Fibroblast of upper back skin (primary cell): ENCODE results near the gene LEPR.
"Not testable (repeated sequence)": the region's sequence is repeated elsewhere in the genome, so short reads cannot be mapped to it uniquely, and the experiment has no call there.

Source experiments
- DNase-seq: peaks from one replicate; pipeline ENCODE4 v3.0.0-alpha.2; 2013

LEPR gene

DNA sequence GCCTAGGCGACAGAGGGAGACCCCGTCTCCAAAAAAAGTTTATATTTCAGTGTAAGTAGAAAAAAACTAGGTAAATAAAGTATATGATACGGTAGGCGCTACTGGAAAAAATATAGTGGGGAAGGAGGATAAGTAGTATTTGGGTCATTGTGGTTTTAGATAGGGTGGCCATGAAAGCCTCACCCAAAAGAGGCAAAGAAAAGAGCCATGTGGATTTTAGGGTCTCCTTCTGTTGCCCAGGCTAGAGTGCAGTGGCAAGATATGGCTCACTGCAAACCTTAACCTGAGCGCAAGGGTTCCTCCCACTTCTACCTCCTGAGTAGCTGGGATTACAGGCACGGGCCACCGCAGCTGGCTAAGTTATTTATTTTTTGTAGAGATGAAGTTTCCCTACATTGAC, 17.1 kb downstream of the LEPR start:
- no peak for DNase-seq

DNA sequence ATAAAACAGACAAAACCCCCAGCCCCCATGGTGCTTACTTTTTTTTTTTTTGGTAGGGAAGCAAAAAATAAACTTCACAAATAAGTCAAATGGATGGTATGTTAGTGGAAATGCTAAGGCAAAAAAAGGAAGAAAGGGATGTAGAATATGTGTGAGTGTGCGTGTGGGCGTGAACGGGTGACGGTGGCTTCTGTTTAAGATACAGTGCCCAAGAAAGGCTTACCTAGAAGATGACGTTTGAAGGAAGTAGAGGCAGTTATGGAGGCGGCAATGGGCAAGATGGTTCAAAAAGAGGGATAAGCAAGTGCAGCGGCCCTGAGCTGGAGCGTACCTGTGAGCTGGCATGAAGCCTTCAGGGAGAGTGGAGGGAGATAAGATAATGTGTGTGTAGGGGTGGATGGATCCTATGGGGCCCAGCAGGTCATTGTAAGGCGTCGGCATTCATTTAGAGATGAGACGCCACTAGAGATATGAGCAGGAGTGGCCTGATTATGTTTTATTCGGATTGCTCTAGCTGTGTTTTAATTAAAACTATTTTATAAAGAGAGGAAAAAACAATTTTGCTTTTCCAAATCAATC, 19.9 kb downstream of the LEPR start:
- no peak for DNase-seq

DNA sequence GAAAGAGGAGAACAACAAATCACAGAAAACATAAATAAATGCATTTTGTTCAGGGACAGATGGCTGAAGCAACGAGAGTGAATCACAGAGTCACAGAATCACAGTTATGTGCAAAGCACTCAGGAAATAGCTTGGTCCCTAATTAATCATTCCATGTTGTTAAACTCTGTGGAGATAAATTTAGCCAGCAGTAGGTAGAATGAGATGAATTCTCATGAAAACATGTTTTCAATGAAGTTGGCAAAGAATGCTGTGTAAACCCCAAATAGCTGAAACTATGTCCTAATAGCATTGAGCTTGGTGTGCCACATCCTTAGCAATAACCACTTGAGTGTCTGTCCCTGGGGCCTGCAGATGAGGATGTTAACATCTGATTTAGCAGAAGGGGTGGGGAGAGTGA, 20.4 kb downstream of the LEPR start:
- peak; percentile 63 for DNase-seq

DNA sequence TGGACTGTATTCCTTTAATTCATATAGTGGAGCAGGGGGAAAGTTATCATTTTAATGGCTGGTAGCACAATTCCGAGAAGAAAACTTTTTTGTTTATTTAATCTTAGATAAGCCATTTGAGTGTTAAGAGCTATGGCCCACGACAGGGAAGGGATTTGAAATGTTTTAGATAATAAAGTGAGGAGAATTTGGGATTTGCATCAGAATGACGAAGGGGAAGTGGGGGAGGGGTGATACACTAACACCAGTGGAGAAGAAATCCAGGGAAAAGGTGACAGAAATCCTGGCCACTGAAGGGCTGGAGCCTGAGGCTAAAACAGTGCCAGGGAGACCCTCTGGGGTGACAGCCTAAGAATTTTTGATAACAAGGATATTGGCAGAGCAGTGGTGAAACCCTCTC, 21.0 kb downstream of the LEPR start:
- no peak for DNase-seq

DNA sequence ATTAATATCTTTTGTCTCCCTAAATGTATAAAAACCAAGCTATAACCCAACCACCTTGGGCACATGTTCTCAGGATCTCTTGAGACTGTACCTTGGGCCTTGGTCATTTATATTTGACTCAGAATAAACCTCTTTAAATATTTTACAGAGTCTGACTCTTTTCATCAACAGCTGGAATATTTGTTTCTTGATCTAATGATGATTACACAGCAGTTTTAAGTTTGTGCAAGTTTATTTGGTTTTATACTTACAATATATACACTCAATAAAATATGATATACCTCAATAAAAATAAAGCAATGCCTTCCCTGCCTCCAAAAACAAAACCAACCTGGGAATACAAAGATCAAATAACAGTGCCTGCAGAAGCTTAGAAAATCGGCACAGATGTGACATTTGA, 22.0 kb downstream of the LEPR start:
- no peak for DNase-seq

DNA sequence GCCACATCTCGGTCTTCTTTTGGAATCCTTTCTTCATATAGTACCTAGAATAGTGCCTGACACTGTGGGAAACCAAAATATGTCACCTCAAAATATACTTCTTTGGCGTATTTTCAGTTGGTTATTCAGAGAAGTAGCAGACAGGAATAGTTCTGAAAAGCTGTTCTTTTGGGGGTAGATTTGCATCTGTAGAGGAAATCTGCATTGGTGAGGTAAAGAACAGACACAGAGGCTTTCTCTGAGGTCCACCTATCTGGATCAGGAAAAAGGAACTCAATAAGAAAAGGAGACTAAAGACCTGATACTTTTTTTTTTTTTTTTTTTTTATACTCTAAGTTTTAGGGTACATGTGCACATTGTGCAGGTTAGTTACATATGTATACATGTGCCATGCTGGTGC, 23.2 kb downstream of the LEPR start:
- no peak for DNase-seq

DNA sequence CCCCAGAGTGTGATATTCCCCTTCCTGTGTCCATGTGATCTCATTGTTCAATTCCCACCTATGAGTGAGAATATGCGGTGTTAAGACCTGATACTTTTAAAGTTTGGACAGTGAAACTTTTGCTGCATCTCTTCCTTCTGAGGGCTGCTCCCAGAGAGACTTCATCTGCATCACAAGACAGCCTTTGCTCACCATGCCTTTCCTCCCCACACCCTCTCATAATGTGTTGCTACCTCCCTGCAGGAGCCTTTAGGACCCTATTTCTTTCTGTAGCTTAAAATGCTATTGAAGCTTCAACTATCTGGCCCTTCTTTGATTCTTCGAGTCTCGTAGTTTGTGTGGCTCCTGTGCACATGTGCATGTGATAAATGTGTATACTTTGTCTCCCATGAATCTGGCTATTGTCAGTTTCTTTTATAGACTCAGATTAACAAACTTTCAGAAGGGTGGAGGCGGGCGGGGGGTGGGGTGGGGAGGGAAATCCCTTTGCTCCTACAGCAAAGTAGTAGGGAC, 23.7 kb downstream of the LEPR start:
- no peak for DNase-seq

DNA sequence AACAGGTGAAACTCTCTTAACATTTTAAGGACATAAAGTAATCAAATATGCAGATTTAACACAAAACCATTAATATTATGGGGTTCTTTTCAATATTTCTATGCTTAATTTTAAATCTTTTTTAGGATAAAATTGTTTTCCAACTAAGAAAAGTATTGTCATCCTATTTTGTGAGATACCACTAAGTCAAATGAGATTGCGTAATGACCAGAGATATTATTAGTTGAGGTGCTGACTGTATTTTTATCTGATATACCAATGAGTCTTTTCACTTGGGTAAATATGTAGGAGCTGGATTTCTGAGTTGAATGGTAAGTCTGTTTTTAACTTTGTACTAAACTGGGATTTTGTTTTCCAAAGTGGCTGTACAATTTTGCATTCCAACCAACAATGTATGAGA, 25.4 kb downstream of the LEPR start:
- DNase-seq = no peak

DNA sequence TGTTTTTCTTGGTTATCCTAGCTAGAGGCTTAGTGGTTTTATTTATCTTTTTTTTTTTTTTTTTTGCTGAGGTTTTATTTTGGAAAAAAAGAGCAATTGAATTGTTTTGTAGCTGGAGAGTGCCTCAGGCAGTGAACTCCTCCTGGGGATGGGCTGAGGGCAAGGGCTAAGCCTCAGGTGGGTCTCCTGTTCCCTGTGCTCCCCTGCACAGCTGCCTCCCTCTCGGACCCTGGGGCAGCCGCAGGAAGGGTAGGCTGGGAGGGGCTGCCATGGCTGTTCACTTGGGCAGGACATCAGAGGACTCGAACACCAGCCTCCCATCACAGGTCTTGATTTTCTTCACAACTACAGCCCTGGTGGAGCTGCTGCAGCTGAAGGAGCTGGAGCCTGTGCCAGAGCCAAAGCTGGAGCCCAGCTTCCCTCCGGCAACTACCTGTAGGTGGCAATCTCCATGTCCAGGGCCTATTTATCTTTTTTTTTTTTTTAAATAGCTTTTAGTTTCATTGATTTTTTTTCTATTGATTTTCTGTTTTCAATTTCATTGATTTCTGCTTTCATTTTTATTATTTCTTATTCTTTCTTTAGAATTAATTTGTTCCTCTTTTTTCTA, 28.9 kb downstream of the LEPR start:
- no peak for DNase-seq

DNA sequence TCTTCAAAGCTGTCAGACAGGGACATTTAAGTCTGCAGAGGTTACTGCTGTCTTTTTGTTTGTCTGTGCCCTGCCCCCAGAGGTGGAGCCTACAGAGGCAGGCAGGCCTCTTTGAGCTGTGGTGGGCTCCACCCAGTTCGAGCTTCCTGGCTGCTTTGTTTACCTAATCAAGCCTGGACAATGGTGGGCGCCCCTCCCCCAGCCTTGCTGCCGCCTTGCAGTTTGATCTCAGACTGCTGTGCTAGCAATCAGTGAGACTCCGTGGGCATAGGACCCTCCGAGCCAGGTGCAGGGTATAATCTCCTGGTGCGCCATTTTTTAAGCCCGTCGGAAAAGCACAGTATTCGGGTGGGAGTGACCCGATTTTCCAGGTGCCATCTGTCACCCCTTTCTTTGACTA, 35.2 kb downstream of the LEPR start:
- not testable (repeated sequence) for DNase-seq

DNA sequence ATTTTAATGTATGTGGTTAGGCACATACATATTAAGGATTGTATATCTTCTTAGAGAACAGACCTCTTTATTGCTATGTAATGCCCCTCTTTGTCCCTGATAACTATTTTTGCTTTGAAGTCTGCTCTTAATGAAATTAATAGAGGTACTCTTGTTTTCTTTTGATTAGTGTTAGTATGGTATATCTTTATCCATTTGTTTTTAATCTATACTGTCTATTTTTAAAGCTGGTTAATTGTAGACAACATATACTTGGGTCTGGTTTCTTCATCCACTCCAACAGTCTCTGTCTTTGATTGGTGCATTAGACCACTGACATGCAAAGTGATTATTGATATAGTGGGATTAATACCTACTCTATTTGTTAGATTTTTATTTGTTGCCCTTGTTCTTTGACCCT, 36.0 kb downstream of the LEPR start:
- no peak for DNase-seq

DNA sequence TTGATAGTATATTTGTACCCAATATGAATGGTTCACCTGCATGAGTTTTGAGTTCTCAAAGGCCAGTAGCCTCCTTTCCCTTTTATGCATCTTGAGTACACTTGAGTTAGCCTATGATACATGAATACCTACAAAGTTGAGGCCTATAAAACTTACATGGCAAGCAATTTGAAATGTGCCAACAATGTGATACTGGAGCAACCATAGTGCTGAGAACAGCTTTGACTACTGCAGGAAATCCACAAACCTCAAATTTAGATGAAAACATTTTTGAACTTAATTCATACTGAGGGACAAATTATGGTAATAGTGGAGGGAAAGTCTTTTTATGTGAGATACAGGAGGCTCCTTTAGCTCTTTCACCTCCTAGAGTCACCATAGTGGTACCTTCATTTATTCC, 37.4 kb downstream of the LEPR start:
- no peak for DNase-seq

DNA sequence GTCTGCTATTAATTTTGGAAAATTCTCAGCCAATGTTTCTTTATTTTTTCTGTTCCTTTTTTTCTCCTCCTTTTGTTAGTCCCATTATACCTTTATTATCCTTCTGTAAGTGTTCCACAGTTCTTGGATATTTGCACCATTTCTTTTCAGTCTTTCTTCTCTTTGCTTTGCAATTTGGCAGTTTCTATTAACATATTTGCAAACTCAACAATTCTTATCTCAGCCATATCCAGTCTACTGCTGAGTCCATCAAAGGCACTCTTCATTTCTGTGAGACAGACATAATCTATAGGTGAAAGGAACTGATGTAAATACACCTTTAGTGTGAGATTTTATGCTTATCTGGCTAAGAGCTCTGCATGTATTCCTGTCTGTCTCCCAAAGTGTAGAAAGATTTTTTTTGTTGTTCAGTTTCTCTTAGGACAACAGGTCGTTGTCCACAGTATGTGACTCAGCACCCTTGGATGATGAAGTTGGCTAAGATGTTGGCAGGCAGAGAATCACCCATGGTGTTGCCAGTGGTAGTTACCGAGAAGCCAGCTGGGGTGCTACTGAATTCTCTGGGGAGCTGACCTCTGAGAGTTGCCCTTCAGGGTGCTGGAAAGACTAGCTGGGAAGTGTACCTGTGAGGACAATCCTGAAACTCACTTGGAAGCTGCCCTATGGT, 38.4 kb downstream of the LEPR start:
- no peak for DNase-seq

DNA sequence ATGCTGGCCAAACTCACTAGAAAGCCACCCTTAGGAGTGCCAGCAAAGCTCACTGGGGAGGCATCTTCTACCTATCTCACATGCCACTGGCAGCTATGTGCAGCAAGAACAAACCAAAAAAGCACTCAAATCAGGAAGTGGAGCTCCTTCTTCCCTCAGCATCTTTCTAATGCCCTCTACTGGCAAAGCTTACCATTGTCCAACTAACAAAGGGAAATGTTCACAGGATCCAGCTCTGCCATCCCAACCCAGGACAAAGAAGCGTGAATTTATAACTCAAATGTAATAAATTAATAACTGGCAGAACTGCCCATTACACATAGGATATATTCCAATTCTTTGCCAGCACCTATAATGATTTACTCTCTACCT, 38.9 kb downstream of the LEPR start:
- DNase-seq = peak; percentile 34

DNA sequence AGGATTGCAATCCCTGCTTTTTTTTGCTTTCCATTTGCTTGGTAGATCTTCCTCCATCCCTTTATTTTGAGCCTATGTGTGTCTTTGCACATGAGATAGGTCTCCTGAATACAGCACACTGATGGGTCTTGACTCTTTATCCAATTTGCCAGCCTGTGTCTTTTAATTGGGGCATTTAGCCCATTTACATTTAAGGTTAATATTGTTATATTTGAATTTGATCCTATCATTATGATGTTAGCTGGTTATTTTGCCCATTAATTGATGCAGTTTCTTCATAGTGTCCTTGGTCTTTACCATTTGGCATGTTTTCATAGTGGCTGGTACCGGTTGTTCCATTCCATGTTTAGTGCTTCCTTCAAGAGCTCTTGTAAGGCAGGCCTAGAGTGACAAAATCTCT, 45.4 kb downstream of the LEPR start:
- not testable (repeated sequence) for DNase-seq

DNA sequence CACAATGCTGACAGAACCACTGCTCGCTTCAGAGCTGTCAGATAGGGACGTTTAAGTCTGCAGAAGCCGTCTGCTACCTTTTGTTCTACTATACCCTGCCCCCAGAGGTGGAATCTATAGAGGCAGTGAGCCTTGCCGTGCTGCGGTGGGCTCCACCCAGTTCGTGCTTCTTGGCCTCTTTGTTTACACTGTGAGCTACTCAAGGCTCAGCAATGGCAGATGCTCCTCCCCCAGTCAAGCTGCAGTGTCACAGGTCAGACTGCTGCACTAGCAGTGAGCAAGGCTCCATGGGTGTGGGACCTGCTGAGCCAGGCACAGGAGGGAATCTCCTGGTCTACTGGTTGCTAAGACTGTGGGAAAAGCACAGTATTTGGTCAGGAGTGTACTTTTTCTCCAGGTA, 47.1 kb downstream of the LEPR start:
- DNase-seq = no peak

DNA sequence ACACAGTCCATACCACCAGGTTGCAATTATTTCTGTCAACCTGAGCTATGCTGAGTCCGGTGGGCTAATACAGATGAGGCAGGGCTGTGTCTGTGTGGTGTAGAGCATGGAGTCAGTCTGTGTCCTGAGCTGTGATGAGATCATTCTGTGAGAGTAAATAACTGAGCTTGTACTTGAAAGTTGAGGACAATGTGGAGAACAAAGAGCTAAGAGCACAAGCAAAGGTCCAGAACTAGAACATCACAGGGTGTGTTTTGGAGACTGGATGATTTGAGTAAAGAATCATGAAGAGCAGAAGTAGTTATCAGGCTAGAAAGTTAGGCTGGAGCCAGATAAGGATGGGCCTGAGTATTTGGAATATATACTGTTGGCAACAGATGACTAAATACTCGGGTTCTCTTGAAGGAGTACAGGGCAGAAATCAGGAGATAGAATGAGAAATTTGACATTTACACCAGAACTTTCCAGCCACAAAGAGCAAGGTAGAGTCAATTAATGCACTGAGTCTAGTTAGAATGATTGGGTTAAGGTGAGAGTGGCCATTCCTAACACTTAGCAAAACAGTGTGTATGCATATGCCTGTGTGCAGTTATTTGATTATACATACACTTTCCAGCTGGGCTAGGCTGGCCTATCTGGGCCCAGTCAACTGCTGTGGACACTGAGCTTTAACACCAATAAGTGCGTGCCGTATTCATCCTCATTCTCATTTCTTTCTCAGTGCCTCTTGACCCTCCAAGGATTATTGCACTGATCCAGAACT, 48.8 kb downstream of the LEPR start:
- no peak for DNase-seq

DNA sequence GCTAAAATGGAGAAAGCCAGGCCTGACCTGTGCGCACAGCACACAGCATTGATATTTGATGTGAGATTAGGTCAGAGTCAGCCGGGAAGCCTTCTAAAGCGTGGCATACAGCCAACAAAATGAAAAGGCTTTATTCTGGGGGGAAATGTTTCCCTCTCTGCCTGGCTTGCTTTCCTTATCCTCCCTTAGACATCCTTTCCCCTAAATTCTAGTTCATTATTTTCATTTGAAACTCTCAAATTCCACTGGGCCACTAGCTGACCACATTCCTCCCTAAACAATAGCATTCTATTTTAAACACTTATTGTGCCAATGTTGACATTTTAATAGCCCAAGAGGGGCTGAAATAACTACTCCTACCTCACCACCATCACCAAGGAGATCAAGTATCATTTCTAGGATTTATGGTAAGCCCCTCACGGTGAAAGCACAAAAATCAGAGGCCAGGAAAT, 49.4 kb downstream of the LEPR start:
- DNase-seq = peak; percentile 72
